HL-60 (cell line): ENCODE data around the gene PDE4B.
"Not testable (repeated sequence)": the region's sequence is repeated elsewhere in the genome, so short reads cannot be mapped to it uniquely, and the experiment has no call there.

Source experiments
- DNase-seq, 2 experiments: peaks; one replicate each; pipeline ENCODE4 v3.0.0-alpha.2; 2010 to 2020; ENCODE audit warnings: low read depth in 1 of 2, low spot score in 1 of 2
- H3K27ac ChIP-seq: fragments of 250-450 bp; sonication (Bioruptor Pico); replicated peaks from 2 replicates; pipeline ENCODE4 v1.5.1; 2020; ENCODE audit warnings: mild to moderate bottlenecking, moderate library complexity
- H3K27me3 ChIP-seq: fragments of 250-450 bp; sonication (Bioruptor Pico); 2 replicates; pipeline ENCODE4 v1.5.1; 2021; ENCODE audit warnings: mild to moderate bottlenecking, moderate library complexity; ENCODE audit not compliant: insufficient read depth, poor library complexity, severe bottlenecking
- H3K4me3 ChIP-seq: replicated peaks from 2 replicates; pipeline ENCODE4 v1.5.1; 2011; ENCODE audit warnings: mild to moderate bottlenecking, control low read depth, low read length; ENCODE audit not compliant: insufficient read depth
- GABPA ChIP-seq: IDR thresholded peaks from 2 replicates; pipeline ENCODE4 v1.6.1; 2012; ENCODE audit warnings: low read depth
- POLR2AphosphoS5 ChIP-seq: IDR thresholded peaks from 2 replicates; pipeline ENCODE4 v1.6.1; 2012; ENCODE audit warnings: low read depth
- SPI1 ChIP-seq: IDR thresholded peaks from 2 replicates; pipeline ENCODE4 v1.6.1; 2012; ENCODE audit warnings: low read depth, mild to moderate bottlenecking, borderline replicate concordance
- TF ChIP-seq, protein P1 (sequence below): IDR thresholded peaks from 2 replicates; pipeline ENCODE4 v1.6.1; 2012; ENCODE audit warnings: low read depth; ENCODE audit not compliant: insufficient replicate concordance
- TF ChIP-seq, protein P2 (sequence below): IDR thresholded peaks from one replicate; pipeline ENCODE4 v1.5.1; 2011; ENCODE audit warnings: low read length, control low read depth, inconsistent platforms; ENCODE audit not compliant: insufficient read depth

The PDE4B gene

DNA sequence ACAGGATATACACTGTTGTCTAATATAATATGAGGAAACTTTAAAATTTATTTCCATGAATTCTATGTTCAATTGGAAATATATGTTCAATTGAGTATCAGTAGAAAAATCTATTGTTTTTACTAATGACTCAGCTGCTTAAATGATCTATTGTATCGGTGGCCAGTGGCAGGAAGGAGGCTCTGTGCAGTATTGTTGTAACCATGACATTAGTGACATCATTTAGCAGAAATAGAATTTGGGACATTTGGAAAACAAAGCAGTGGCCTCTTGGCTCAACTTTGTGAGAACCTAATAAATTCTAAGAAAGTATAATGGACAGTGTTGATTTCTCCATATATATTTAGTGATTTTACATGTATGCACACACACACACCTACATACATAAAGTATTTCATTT lies 257.4 kb downstream of the PDE4B start:
- Histone ChIP-seq H3K27ac (no peak overlapping the region), H3K27me3 (no peaks in the 10 kb centered on the region), H3K4me3 (no peak overlapping the region)
- TF ChIP-seq POLR2AphosphoS5, result no peak
- TF ChIP-seq, protein P1, sequence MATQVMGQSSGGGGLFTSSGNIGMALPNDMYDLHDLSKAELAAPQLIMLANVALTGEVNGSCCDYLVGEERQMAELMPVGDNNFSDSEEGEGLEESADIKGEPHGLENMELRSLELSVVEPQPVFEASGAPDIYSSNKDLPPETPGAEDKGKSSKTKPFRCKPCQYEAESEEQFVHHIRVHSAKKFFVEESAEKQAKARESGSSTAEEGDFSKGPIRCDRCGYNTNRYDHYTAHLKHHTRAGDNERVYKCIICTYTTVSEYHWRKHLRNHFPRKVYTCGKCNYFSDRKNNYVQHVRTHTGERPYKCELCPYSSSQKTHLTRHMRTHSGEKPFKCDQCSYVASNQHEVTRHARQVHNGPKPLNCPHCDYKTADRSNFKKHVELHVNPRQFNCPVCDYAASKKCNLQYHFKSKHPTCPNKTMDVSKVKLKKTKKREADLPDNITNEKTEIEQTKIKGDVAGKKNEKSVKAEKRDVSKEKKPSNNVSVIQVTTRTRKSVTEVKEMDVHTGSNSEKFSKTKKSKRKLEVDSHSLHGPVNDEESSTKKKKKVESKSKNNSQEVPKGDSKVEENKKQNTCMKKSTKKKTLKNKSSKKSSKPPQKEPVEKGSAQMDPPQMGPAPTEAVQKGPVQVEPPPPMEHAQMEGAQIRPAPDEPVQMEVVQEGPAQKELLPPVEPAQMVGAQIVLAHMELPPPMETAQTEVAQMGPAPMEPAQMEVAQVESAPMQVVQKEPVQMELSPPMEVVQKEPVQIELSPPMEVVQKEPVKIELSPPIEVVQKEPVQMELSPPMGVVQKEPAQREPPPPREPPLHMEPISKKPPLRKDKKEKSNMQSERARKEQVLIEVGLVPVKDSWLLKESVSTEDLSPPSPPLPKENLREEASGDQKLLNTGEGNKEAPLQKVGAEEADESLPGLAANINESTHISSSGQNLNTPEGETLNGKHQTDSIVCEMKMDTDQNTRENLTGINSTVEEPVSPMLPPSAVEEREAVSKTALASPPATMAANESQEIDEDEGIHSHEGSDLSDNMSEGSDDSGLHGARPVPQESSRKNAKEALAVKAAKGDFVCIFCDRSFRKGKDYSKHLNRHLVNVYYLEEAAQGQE, result no peak
- TF ChIP-seq, protein P2, sequence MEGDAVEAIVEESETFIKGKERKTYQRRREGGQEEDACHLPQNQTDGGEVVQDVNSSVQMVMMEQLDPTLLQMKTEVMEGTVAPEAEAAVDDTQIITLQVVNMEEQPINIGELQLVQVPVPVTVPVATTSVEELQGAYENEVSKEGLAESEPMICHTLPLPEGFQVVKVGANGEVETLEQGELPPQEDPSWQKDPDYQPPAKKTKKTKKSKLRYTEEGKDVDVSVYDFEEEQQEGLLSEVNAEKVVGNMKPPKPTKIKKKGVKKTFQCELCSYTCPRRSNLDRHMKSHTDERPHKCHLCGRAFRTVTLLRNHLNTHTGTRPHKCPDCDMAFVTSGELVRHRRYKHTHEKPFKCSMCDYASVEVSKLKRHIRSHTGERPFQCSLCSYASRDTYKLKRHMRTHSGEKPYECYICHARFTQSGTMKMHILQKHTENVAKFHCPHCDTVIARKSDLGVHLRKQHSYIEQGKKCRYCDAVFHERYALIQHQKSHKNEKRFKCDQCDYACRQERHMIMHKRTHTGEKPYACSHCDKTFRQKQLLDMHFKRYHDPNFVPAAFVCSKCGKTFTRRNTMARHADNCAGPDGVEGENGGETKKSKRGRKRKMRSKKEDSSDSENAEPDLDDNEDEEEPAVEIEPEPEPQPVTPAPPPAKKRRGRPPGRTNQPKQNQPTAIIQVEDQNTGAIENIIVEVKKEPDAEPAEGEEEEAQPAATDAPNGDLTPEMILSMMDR, result no peak
- TF ChIP-seq SPI1, result no peak
- TF ChIP-seq GABPA, result no peak
- no peak for DNase-seq

DNA sequence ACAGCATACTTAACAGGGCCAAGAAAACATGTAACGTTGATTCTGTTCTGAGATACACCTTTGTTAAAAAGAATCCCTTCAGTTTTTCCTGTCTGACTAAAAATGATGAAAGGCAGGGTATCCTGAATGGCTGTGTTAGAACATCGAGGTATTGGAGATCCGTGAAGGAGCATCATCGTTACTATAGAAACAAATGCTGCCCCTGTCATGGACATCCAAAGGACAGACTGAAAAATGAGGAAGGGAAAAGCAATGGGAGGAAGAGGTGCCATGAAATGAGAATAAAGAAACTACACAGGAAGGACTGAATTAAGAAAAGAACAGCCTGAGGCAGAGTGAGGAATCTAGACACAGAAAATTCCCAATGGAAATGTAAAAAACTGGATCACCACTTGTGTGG lies 257.9 kb downstream of the PDE4B start:
- H3K27ac ChIP-seq, result no peak overlapping the region
- H3K27me3 ChIP-seq, result no peaks in the 10 kb centered on the region
- no peak overlapping the region for H3K4me3 ChIP-seq
- TF ChIP-seq GABPA, result no peak
- TF ChIP-seq, protein P2, result no peak
- TF ChIP-seq POLR2AphosphoS5, result no peak
- TF ChIP-seq SPI1, result no peak
- no peak for DNase-seq

DNA sequence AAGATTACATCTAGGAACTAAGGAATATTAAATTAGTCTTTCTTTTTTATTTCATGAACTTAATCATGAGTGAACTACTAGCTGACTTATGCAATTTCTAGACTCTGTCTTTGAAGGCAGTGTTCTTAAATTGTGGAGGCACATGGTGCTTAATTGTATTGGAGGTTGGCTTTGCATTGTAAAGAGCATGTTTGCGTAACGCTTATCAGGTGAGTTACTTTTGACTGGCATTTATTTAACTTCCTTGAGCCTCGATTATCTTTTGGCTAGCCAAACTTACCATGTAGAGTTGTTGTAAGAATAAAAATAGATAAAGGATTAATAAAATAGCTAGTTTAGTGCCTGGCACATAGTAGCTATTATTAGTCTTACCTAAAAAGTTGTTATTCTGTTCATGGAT lies 262.4 kb downstream of the PDE4B start:
- Histone ChIP-seq H3K27me3 (no peaks in the 10 kb centered on the region), H3K27ac (no peak overlapping the region), H3K4me3 (no peak overlapping the region)
- no peak for DNase-seq
- TF ChIP-seq POLR2AphosphoS5 (no peak), SPI1 (no peak), GABPA (no peak)
- TF ChIP-seq, protein P2, result no peak
- TF ChIP-seq, protein P1, result no peak

DNA sequence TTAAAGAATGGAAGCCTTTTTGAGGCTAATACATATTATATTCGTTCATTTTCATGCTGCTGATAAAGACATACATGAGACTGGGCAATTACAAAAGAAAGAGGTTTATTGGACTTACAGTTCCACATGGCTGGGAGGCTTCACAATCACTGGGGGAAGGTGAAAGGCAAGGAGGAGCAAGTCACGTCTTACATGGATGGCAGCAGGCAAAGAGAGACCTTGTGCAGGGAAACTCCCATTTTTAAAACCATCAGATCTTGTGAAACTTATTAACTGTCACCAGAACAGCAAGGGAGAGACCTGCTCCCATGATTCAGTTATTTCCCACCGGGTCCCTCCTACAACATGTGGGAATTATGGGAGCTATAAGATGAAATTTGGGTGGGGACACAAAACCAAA lies 264.8 kb downstream of the PDE4B start:
- H3K27ac ChIP-seq, H3K27me3 ChIP-seq, H3K4me3 ChIP-seq, DNase-seq: not testable (repeated sequence)
